ENCODE results near the gene RORC. TPM values are rescaled to one million over a fixed set of nuclear protein-coding genes. Genes with fewer than 3 reads are reported as not detected.
"Not testable (repeated sequence)": the region's sequence is repeated elsewhere in the genome, so short reads cannot be mapped to it uniquely, and the experiment has no call there.

The RORC gene
- total RNA-seq, 1 donor from 2014 or later: not detected

- no peak for DNase-seq (ENCODE audit: low read depth in 2 of 2)
These were observed 25.4 kb downstream of the RORC start for GRCh38 chr1:151806170-151806569.

DNA sequence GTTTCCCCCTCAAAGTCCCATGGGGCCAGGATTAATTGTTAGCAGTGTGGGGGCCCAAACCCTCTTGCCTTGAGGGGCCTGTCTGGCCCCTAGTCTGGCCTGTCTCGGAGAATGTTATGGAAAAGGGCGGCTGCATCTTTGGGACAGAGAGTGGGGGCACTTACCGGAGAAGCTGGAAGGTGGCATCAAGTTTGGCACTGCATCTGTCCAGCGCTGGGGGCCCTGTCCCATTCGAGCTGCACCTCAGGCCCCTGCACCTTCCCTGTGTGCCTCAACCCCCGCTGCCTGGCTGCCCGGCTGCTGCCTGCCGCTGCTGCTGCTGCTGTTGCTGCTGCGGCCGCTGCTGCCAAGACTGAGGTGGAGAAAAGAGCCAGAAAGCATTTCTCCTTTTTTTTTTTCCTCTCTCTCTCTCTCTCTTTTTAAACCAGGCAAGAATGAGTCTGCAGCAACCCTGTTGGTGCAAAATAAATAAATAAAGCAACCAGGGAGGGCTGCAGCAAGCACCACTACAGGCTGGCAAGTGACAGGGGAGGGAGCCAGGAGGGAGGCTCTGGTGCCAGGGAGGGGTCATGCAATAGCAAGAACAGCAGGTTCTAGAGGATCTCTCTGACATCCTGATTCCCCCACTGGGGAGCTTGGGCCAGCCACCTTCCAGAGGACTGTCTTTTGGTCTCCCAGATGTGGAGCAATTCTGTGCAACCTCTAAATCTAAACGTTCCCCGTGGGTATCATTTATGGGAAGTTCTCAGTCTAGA lies 26.4 kb downstream of the RORC start, which contains the start of gene LINGO4:
TSS of gene LINGO4 (minus strand) at position 354 of the 755 bp plus-strand sequence. CDS start 2,715 bp downstream, outside the sequence.
- DNase-seq (ENCODE audit: low read depth in 2 of 2): no peak

GRCh38 chr1:151803915-151804314 lies 27.7 kb downstream of the RORC start:
- no peak for DNase-seq (ENCODE audit: low read depth in 2 of 2)

GRCh38 chr1:151803164-151803563 lies 28.4 kb downstream of the RORC start:
- no peak for DNase-seq (ENCODE audit: low read depth in 2 of 2)

DNA sequence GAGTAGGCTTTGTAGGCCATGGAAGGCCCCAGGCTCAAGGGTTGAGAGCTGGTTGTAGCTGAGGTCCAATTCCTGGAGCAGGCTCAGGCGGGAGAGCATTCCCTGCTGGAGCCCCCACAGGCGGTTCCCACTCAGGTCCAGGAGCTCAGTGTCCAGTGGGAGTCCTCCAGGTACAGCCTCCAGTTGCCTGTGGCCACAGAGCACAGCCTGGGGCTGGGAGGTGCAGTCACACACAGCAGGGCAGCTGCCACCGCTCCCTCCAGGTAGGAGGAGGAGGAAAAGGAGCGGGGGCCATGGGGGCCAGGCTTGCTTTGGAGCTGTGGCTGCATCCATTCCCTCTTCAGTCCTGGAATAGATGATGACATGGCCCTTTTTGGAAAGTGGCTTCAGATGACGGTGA lies 29.2 kb downstream of the RORC start:
- DNase-seq (ENCODE audit: low read depth in 2 of 2): no peak

DNA sequence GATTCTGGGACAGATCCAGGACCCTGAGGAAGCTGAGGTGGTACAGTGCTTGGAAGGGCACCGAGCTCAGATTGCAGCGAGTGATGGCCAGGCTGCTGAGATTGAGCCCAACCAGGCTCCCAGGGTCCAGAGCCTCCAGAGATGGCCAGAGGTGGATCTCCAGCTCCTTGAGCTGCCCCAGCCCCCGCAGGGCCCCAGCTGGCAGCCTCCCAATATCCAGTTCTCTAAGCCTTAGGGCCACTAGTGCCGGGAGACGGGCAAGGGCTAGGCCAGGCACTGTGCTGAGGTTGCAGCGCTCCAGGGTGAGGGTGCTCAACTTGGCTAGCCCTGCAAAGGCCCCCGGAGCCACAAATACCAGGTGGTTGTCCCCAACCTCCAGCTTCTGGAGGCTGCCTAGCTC lies 29.8 kb downstream of the RORC start:
- DNase-seq (ENCODE audit: low read depth in 2 of 2): no peak

DNA sequence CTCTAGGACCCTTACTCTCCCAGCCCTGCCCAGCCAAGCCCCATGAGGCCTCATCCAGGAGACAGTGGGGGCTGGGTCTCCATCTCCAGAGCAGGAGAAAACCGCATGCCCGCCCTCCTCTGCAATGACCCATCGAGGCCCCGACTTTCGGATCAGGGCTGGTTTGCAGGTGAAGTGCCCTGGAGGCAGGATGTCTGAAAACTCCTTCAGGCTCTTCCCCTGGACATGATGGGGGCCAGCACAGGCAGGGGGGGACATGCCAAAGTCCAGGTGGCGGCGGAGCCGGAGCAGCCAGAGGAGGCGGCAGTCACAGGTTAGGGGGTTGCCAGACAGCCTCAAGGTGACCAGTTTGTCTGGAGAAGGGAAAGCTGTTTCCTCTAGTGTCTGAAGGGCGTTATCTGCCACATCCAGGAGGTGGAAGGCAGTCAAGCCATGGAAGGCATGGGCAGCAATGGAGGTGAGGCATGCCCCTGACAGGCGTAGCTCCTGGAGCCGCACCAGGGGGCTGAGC lies 30.2 kb downstream of the RORC start:
- no peak for DNase-seq (ENCODE audit: low read depth in 2 of 2)

GRCh38 chr1:151800830-151801229 lies 30.8 kb downstream of the RORC start:
- DNase-seq (ENCODE audit: low read depth in 2 of 2): no peak

DNA sequence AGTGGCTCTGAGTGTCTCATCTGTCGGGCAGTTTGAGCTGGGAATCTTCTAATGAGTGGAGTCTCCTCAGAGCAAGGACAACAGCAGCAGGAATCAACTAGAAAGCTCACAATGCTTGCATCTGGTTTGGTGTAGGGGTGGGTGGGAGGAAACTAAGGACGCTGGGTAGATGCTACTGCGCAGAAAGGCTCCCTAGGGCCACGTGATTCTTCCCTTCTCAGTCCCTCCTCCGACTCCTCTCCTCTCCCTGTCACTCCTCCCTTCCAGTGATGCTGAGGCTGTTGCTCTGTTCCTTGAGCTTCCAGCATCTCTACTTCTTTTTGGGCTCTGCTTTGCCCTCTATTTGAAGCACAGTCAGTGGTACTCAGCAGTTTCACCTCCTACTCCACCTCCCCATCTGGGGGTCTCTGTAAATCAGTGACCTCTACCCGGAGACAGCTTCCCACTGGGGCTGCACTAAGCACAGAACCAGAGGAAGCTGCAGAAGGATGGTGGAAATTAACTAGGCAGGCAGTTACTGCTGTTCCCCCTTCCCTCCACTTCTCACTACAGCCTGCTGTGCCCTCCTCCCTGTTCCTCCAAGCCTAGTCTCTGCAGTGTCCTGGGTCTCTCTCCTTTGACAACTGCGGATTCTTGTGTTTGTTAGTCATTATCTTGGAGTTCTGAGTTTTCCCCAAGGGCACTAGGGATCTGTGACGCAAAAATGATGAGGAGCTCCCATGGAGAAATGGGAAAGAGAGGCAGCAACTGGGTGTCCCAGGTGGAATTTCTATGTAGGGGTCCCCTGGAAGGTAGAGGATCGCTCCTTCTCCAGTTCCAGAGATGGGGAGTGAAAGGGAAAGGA lies 32.2 kb downstream of the RORC start:
- no peak for DNase-seq (ENCODE audit: low read depth in 2 of 2)

DNA sequence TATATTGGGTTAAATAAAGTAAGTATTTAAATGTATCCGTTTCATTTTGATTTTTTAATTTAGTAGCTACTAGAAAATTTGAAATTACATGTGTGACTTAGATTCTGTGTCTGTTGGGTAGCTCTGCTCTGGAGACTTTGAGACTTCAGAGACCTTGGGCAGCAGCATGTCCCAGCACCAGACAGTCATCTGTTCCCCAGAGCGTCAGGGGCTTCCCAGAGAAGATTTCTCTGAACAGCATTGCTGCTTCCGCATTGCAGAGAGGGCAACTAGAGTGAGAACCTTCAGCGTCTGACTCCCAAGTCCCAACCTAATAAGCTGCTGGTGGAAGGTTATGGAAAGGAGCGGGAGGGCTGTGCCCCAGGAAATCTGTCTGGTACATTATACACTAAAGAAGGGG lies 33.0 kb downstream of the RORC start:
- no peak for DNase-seq (ENCODE audit: low read depth in 2 of 2)

- DNase-seq (ENCODE audit: low read depth in 2 of 2): peak; percentile 39 to 43
These were observed 40.5 kb downstream of the RORC start for GRCh38 chr1:151790940-151791651.

DNA sequence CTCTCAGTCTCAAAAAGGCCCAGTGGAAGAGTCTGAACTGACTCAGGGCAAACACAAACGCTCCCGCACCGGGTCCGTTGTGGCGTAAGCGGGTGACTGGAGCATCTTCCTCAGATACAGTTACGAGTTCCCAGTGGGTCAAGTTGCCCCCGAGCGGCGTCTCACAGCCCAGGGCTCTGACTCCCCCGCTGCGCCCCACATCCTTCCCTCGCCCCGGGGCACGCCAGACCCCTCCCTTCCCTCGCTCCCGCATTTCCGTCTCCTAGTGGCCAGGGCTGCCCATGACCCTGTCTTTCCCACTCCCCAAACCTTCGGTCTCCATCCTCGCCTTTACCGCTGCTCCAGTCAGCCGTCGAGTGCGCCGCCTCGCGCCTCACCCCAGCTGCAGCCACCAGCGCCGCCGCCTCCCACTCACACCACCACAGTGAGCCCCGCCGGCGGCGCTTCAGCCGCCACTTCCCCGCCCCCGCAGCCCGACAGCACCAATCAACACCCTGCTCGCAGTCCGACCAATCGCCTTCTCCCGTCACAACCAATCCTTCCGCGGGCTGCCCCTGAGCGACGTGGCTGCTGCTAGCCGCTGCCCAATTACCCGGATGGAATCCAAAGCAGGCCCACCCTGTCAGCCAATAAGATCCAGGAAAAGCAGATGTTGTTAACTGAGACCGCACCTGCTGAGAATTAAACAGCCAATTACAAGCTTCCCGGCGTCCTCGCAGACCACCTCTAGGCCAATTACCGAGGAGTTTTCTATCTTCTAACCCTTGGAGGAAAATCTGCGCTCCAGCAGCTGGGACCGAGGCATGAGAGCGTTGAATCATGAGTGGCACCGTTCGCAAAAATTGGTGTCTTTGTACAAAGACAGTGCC lies 41.3 kb downstream of the RORC start, which contains the start of gene TDRKH:
TSS of gene TDRKH (minus strand) at position 430 of the 869 bp plus-strand sequence. CDS start 7,478 bp downstream, outside the sequence.
- DNase-seq (ENCODE audit: low read depth in 2 of 2): peak; percentile 100

- no peak for DNase-seq (ENCODE audit: low read depth in 2 of 2)
These were observed 43.9 kb downstream of the RORC start for GRCh38 chr1:151787689-151788088.

DNA sequence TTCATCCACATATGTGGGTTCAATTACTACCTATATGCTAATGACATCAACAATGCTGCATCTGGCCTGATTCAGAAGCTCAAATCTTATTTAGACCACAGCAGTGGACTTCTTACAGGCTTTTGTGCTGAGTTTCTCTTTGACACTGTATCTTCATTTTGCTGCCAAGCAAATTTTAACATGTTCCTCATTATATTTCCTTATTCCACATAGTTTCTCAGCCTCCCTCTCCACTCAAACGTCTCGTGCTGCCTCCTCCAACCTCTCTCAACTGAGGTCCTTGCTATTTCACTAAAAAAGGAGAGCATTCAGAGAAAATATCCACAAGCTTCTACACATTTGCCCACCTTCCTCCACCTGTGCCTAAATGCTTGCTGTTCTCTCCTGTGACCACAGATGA lies 47.8 kb downstream of the RORC start:
- DNase-seq (ENCODE audit: low read depth in 2 of 2): no peak

- no peak for DNase-seq (ENCODE audit: low read depth in 2 of 2)
These were observed 48.9 kb downstream of the RORC start for GRCh38 chr1:151782741-151783140.

GRCh38 chr1:151782026-151782425 lies 49.6 kb downstream of the RORC start:
- not testable (repeated sequence) for DNase-seq (ENCODE audit: low read depth in 2 of 2)

DNA sequence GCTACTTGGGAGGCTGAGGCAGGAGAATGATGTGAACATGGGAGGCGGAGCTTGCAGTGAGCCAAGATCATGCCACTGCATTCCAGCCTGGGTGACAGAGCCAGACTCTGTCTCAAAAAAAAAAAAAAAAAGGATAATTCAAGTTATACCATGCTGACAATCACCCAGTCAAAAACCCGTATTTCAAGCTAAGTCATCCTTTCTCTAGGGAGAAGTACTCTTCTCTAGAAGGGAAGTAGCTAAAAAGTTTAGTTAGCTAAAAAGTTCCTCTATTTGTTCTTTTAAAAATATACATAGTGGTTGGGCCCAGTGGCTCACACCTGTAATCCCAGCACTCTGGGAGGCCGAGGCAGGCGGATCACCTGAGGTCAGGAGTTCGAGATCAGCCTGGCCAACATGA lies 50.9 kb downstream of the RORC start:
- not testable (repeated sequence) for DNase-seq (ENCODE audit: low read depth in 2 of 2)

GRCh38 chr1:151779852-151780251 lies 51.8 kb downstream of the RORC start:
- no peak for DNase-seq (ENCODE audit: low read depth in 2 of 2)

GRCh38 chr1:151777317-151777716 lies 54.3 kb downstream of the RORC start:
- DNase-seq (ENCODE audit: low read depth in 2 of 2): no peak

DNA sequence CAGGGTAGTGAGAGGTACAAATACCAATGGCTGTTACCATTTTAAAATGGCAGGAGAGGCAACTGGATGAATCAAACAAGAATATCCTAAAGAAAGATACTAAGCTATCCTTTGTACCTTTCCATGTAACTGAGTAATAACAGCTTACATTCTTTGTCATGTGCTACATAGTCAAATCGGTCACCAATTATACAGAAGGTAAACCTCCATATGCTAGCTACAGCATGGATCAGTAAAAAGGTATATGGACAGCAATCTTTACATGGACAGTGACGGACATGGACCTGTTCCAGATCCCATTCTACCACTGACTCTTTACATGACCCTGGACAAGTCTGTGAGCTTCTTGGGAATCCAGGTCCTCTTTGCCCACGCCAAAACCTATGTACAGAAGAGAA lies 54.9 kb downstream of the RORC start:
- no peak for DNase-seq (ENCODE audit: low read depth in 2 of 2)

All from lung microvascular endothelial cell (primary cell).